ENCODE data around the gene ATP9A. TPM values are rescaled to one million over a fixed set of nuclear protein-coding genes. Genes with fewer than 3 reads are reported as not detected.

The ATP9A gene
- total and polyA plus RNA-seq, 10 of the 15 experiments (the other 5 are each of a cell fraction or from before 2014, with no cell fraction given): 0.03 to 0.81 (median 0.14) TPM

DNA sequence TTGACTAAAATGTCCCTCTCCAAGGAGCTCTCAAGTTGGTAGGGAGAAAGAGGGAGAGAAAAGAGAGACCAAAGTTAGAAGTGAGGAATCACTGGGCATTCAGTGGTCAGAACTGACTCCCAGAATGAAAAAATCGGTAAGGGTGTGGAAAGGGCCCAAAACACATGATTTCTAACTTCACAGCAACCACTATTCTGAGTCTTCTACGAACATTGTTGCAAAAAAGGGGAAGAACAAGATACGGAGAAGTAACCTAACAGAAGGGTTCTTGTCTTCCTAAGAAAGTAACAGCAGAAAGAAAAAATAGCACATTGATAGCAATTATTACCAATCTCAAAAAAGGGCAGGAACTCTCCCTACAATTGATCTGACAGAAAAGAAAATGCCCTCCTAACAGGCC, 65.6 kb downstream of the ATP9A start:
- Histone ChIP-seq H4K20me1 (ENCODE audit: control insufficient read depth, insufficient read depth) (no peaks in the 10 kb centered on the region), H3K4me2 (ENCODE audit: control insufficient read depth, insufficient read depth) (no peak overlapping the region), H3K36me3 (ENCODE audit: control insufficient read depth in 2 of 2, insufficient read depth in 2 of 2, low read length in 1 of 2) (no peaks in the 10 kb centered on the region), H3K4me1 (ENCODE audit: control insufficient read depth, insufficient read depth, low read length) (no peaks in the 10 kb centered on the region), H3K4me3 (no peak overlapping the region), H3K9ac (ENCODE audit: control insufficient read depth, insufficient read depth, low read length) (no peak overlapping the region), H3K27ac (ENCODE audit: control insufficient read depth, insufficient read depth) (no peak overlapping the region), H3K27me3 (replicated peaks in 1 of 2; ENCODE audit: control insufficient read depth in 2 of 2, insufficient read depth in 2 of 2, low read length in 1 of 2) (peaks cover 0 to 6% of the 10 kb centered on the region in 2 experiments; a peak in 2 of 4 replicates), H3K79me2 (ENCODE audit: control insufficient read depth, insufficient read depth, low read length) (no peaks in the 10 kb centered on the region), H3K9me3 (replicated peaks; ENCODE audit: control insufficient read depth, insufficient read depth, low read length) (no peaks in the 10 kb centered on the region), H2AFZ (ENCODE audit: control insufficient read depth, low read depth, low read length) (no peak overlapping the region)
- BruUV-seq (replicated peaks): no TSS peak
- intact Hi-C loops (cut with micrococcal nuclease; ENCODE audit: unreplicated experiment): loop anchor here (10.0 kb wide), 1 partner anchor 262 kb away; no protein-coding TSS in a partner anchor
- 3% methylated on average over 3 of the region's 3 CpGs for WGBS (ENCODE audit: insufficient coverage, insufficient replicate concordance, low lambda C conversion rate, missing lambda C conversion rate)
- ATAC-seq: no peak
- no peak for DNase-seq (ENCODE audit: low read depth, low spot score)
- SMC1A ChIA-PET (ENCODE audit: uncharacterized antibody, unreplicated experiment): no interaction called here
- peak; percentile 18 for FAIRE-seq
- TF ChIP-seq MXI1 (IDR thresholded peaks at IDR 0.05; ENCODE audit: low read depth, low read length) (no peak), IRF4 (IDR thresholded peaks at IDR 0.05; ENCODE audit: low read depth, low read length) (no peak), SMAD1 (IDR thresholded peaks at IDR 0.05; ENCODE audit: low read depth, partially characterized antibody) (no peak), ZNF24 (IDR thresholded peaks at IDR 0.05) (no peak)
- TF ChIP-seq, protein P1, sequence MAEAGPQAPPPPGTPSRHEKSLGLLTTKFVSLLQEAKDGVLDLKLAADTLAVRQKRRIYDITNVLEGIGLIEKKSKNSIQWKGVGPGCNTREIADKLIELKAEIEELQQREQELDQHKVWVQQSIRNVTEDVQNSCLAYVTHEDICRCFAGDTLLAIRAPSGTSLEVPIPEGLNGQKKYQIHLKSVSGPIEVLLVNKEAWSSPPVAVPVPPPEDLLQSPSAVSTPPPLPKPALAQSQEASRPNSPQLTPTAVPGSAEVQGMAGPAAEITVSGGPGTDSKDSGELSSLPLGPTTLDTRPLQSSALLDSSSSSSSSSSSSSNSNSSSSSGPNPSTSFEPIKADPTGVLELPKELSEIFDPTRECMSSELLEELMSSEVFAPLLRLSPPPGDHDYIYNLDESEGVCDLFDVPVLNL (IDR thresholded peaks at IDR 0.05; ENCODE audit: low read depth, low read length): no peak
- RAD21 ChIA-PET (ENCODE audit: unreplicated experiment): no interaction called here
- in situ Hi-C loops (cut with MboI): no loop called here
- CTCF ChIA-PET: no interaction called here
- POLR2A ChIA-PET: interaction anchor here (0.7 kb wide), 1 partner anchor 1301 kb away, joined by 3 read pairs; no protein-coding TSS in a partner anchor

DNA sequence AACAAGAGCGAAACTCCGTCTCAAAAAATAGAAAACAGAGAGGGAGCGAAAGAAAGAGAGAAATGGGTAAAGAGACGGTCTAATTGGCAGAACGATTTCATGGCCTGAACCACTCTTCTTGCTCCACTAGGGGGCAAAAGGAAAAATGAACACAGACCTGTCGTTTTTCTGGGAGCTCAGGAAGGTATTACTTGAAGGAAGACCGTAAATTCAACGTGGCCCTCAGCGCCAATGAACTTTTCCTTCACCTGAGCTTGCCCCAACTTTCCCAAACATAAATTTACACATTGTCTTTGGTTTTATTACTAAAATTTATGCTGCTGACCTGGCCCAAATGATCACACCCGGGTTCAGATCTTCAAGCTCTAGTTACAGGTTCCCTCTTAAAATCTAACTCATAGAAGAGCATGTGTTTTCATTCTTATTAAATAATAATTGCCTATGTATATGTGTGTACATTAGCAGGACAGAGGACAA, 67.3 kb downstream of the ATP9A start:
- POLR2A ChIA-PET: no interaction called here
- H2AFZ ChIP-seq (ENCODE audit: control insufficient read depth, low read depth, low read length): no peak overlapping the region

More for the DNA sequence above, 67.3 kb downstream of the ATP9A start:
- Histone ChIP-seq H3K9ac (ENCODE audit: control insufficient read depth, insufficient read depth, low read length) (no peak overlapping the region), H3K27ac (ENCODE audit: control insufficient read depth, insufficient read depth) (no peak overlapping the region), H3K79me2 (ENCODE audit: control insufficient read depth, insufficient read depth, low read length) (no peaks in the 10 kb centered on the region), H3K36me3 (ENCODE audit: control insufficient read depth in 2 of 2, insufficient read depth in 2 of 2, low read length in 1 of 2) (no peaks in the 10 kb centered on the region), H4K20me1 (ENCODE audit: control insufficient read depth, insufficient read depth) (no peaks in the 10 kb centered on the region), H3K27me3 (replicated peaks in 1 of 2; ENCODE audit: control insufficient read depth in 2 of 2, insufficient read depth in 2 of 2, low read length in 1 of 2) (peaks cover 4 to 6% of the 10 kb centered on the region in 2 experiments; a peak in 3 of 4 replicates), H3K4me1 (ENCODE audit: control insufficient read depth, insufficient read depth, low read length) (no peaks in the 10 kb centered on the region), H3K9me3 (replicated peaks; ENCODE audit: control insufficient read depth, insufficient read depth, low read length) (no peaks in the 10 kb centered on the region), H3K4me2 (ENCODE audit: control insufficient read depth, insufficient read depth) (no peak overlapping the region), H3K4me3 (no peak overlapping the region)
- in situ Hi-C loops (cut with MboI): no loop called here
- WGBS (ENCODE audit: insufficient coverage, insufficient replicate concordance, low lambda C conversion rate, missing lambda C conversion rate): 16% methylated on average over 10 of the region's 10 CpGs
- TF ChIP-seq ZBED1 (IDR thresholded peaks at IDR 0.05; ENCODE audit: borderline replicate concordance) (no peak), RAD21 (IDR thresholded peaks at IDR 0.05; ENCODE audit: insufficient read depth, low read depth, low read length) (peak; percentile 43; the same call in 1 of the 2 replicates), SMC3 (IDR thresholded peaks at IDR 0.05; ENCODE audit: borderline replicate concordance, low read length) (peak; percentile 33; the same call in 1 of the 2 replicates), ATF7 (IDR thresholded peaks at IDR 0.05; ENCODE audit: low read depth) (no peak)
- TF ChIP-seq, protein P2, sequence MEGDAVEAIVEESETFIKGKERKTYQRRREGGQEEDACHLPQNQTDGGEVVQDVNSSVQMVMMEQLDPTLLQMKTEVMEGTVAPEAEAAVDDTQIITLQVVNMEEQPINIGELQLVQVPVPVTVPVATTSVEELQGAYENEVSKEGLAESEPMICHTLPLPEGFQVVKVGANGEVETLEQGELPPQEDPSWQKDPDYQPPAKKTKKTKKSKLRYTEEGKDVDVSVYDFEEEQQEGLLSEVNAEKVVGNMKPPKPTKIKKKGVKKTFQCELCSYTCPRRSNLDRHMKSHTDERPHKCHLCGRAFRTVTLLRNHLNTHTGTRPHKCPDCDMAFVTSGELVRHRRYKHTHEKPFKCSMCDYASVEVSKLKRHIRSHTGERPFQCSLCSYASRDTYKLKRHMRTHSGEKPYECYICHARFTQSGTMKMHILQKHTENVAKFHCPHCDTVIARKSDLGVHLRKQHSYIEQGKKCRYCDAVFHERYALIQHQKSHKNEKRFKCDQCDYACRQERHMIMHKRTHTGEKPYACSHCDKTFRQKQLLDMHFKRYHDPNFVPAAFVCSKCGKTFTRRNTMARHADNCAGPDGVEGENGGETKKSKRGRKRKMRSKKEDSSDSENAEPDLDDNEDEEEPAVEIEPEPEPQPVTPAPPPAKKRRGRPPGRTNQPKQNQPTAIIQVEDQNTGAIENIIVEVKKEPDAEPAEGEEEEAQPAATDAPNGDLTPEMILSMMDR (IDR thresholded peaks at IDR 0.05 in 2 of 3, conservative IDR thresholded peaks at IDR 0.05 in 1 of 3; ENCODE audit: control insufficient read depth in 2 of 3, extremely low read depth in 1 of 3, insufficient read depth in 1 of 3, low read depth in 3 of 3, low read length in 3 of 3): peak; percentile 54 to 67 (median 58)
- ATAC-seq (peak; percentile 72), FAIRE-seq (no peak), DNase-seq (ENCODE audit: low read depth, low spot score) (no peak)
- BruUV-seq (replicated peaks): no TSS peak
- CTCF ChIA-PET: interaction anchor here (0.6 to 1.8 kb wide), 11 partner anchors 10 to 615 kb away, joined by 3 to 7 read pairs (median 3); no protein-coding TSS in a partner anchor
- RAD21 ChIA-PET (ENCODE audit: unreplicated experiment): interaction anchor here (1.1 kb wide), 1 partner anchor 382 kb away, joined by 5 read pairs; no protein-coding TSS in a partner anchor
- intact Hi-C loops (cut with micrococcal nuclease; ENCODE audit: unreplicated experiment): loop anchor here (2.0 to 10.0 kb wide), 2 partner anchors 264 to 382 kb away; no protein-coding TSS in a partner anchor
- SMC1A ChIA-PET (ENCODE audit: uncharacterized antibody, unreplicated experiment): no interaction called here

Measured in GM12878 (cell line).